A549 (cell line): Measurements from ENCODE around the gene GPR146. TPM values are rescaled to one million over a fixed set of nuclear protein-coding genes. Genes with fewer than 3 reads are reported as not detected.

Experiments used
- ATAC-seq, 2 experiments: fragments of 200-7000 bp in 1 of 2; fragments of >200 bp in 1 of 2; cut with Nextera tagmentation in 1 of 2; cut with Tn5 transposase in 1 of 2; 3 replicates each; pipeline versions ENCODE4 v1.8.0 to v1.9.1; 2018 to 2020; ENCODE audit warnings: mild to moderate bottlenecking in 1 of 2, moderate library complexity in 1 of 2
- CTCF ChIA-PET: fragments of 300-600 bp; sonication (Branson Sonifier 250); formaldehyde crosslinking; extraction: SDS; loops from one replicate; lab custom pipeline; 2021; ENCODE audit warnings: antibody characterized with exemption, inconsistent platforms; lab: Yijun Ruan, JAX
- POLR2A ChIA-PET: fragments of 350-600 bp; formaldehyde crosslinking; extraction: SDS; loops from one replicate; lab custom pipeline; 2021; ENCODE audit warnings: antibody characterized with exemption, inconsistent platforms; lab: Yijun Ruan, JAX
- DNase-seq, 2 experiments: peaks; one replicate each; pipeline versions ENCODE4 v3.0.0 to v3.0.0-alpha.2; 2011 to 2016; ENCODE audit warnings: low read depth in 1 of 2, low spot score in 1 of 2
- FAIRE-seq: peaks from 2 replicates; lab custom pipeline; 2011; peaks lifted over from hg19 to GRCh38; lab: Jason Lieb, UNC
- H3K27ac ChIP-seq, 2 experiments: fragments of >200 bp; sonication (Bioruptor Twin); formaldehyde crosslinking; 3 replicates each; pipeline ENCODE4 v1.5.1; 2016 to 2017
- H3K4me1 ChIP-seq: fragments of >200 bp; sonication (Bioruptor Twin); formaldehyde crosslinking; 3 replicates; pipeline ENCODE4 v1.6.1; 2016
- H3K4me2 ChIP-seq: fragments of >200 bp; sonication (Bioruptor Twin); formaldehyde crosslinking; 3 replicates; pipeline ENCODE4 v1.6.1; 2016
- H3K4me3 ChIP-seq: fragments of >200 bp; sonication (Bioruptor Twin); formaldehyde crosslinking; 3 replicates; pipeline ENCODE4 v1.5.1; 2016
- H3K9me3 ChIP-seq: fragments of >200 bp; sonication (Bioruptor Twin); formaldehyde crosslinking; 3 replicates; pipeline ENCODE4 v1.6.1; 2016
- CBX8 ChIP-seq: fragments of 200-600 bp; sonication (generic); IDR thresholded peaks from 2 replicates; pipeline ENCODE4 v1.6.1; 2016
- E2F6 ChIP-seq: IDR thresholded peaks from 2 replicates; pipeline ENCODE4 v1.6.1; 2012; ENCODE audit warnings: low read depth, borderline replicate concordance
- EHMT2 ChIP-seq: fragments of 200-600 bp; sonication (generic); IDR thresholded peaks from 2 replicates; pipeline ENCODE4 v1.6.1; 2016; ENCODE audit warnings: antibody characterized with exemption, low read depth, mild to moderate bottlenecking, moderate library complexity
- FOSL2 ChIP-seq, 2 experiments: fragments of 450-650 bp in 1 of 2; fragments of >200 bp in 1 of 2; sonication (Bioruptor Twin) in 1 of 2; formaldehyde crosslinking; IDR thresholded peaks; 2 replicates each; pipeline versions ENCODE4 v1.5.0 to v1.6.1; 2016 to 2020; ENCODE audit warnings: mild to moderate bottlenecking in 1 of 2, moderate library complexity in 1 of 2
- FOXS1 ChIP-seq: fragments of 250-450 bp; sonication (Bioruptor Pico); IDR thresholded peaks from 2 replicates; pipeline ENCODE4 v1.5.0; 2020; ENCODE audit warnings: mild to moderate bottlenecking, moderate library complexity
- HDAC2 ChIP-seq: fragments of 200-600 bp; sonication (generic); IDR thresholded peaks from 2 replicates; pipeline ENCODE4 v1.6.1; 2016
- JUN ChIP-seq, 2 experiments: fragments of >200 bp; sonication (Bioruptor Twin); formaldehyde crosslinking; IDR thresholded peaks; 2 replicates in 1 of 2; 3 replicates in 1 of 2; pipeline ENCODE4 v1.6.1; 2016 to 2017
- KDM1A ChIP-seq: fragments of 200-600 bp; sonication (generic); IDR thresholded peaks from 2 replicates; pipeline ENCODE4 v1.6.1; 2016; ENCODE audit warnings: low read depth, mild to moderate bottlenecking
- KDM5A ChIP-seq: fragments of 200-600 bp; sonication (generic); IDR thresholded peaks from 2 replicates; pipeline ENCODE4 v1.6.1; 2016; ENCODE audit warnings: antibody characterized with exemption, mild to moderate bottlenecking
- MAX ChIP-seq: IDR thresholded peaks from 2 replicates; pipeline ENCODE4 v1.6.1; 2012
- MYC ChIP-seq: IDR thresholded peaks from 2 replicates; pipeline ENCODE4 v1.6.1; 2012; ENCODE audit warnings: mild to moderate bottlenecking, inconsistent platforms, low read length, improper control_type of control experiment, borderline replicate concordance
- POLR2A ChIP-seq: IDR thresholded peaks from 2 replicates; pipeline ENCODE4 v1.6.1; 2012; ENCODE audit warnings: mild to moderate bottlenecking, low read length
- REST ChIP-seq: fragments of 200-600 bp; sonication (generic); IDR thresholded peaks from 2 replicates; pipeline ENCODE4 v1.6.1; 2016; ENCODE audit warnings: antibody characterized with exemption, mild to moderate bottlenecking, moderate library complexity
- TFCP2L1 ChIP-seq: fragments of 250-450 bp; sonication (Bioruptor Pico); IDR thresholded peaks from 2 replicates; pipeline ENCODE4 v1.5.0; 2021; ENCODE audit warnings: mild to moderate bottlenecking
- USF2 ChIP-seq: fragments of 450-650 bp; IDR thresholded peaks from 2 replicates; pipeline ENCODE4 v1.6.1; 2014; ENCODE audit warnings: antibody characterized with exemption
- WGBS: methylation state at CpG from one replicate; pipeline ENCODE4 v1.1.6; 2017; ENCODE audit errors: missing lambda C conversion rate; 5-methylcytosine and 5-hydroxymethylcytosine counted together
- polyA plus RNA-seq, 4 experiments: library from polyadenylated mRNA; depleted of rRNA in 3 of 4; stranded (reverse); fragments of >200 nt; fragmentation: RNase III in 1 of 4; extraction: RNeasy Plus Mini Kit Qiagen cat#74134 plus additional on column Dnase treatment in 1 of 4; gene quantifications; 2 replicates in 3 of 4; 3 replicates in 1 of 4; pipeline ENCODE4 v1.2.3, GENCODE V29; 2011 to 2017

GPR146 gene
- polyA plus RNA-seq, 2 of the 4 experiments (the other 2 are of a cell fraction): 0.50 to 0.75 TPM

- no peak for TF ChIP-seq FOXS1
- no peak for TF ChIP-seq KDM1A
- TF ChIP-seq TFCP2L1 (CRISPR knock-in tag): no peak
- TF ChIP-seq POLR2A: peak; percentile 60
- no peak for TF ChIP-seq E2F6
- peak; percentile 44 to 56; a peak in 1 of 5 replicates for TF ChIP-seq JUN (IDR thresholded peaks at IDR 0.05)
- no peak for TF ChIP-seq FOSL2 (IDR thresholded peaks at IDR 0.05)
- no peak for TF ChIP-seq FOSL2 (CRISPR knock-in tag; IDR thresholded peaks at IDR 0.05)
- TF ChIP-seq KDM5A: no peak
- no peak for TF ChIP-seq HDAC2
- no peak for TF ChIP-seq CBX8
Observed at GRCh38 chr7:1028044-1028770, 16.1 kb upstream of the GPR146 start (continued).

- 47% methylated on average over 14 of the region's 18 CpGs for WGBS
- ATAC-seq (peak; percentile 91 to 93), FAIRE-seq (peak; percentile 68), DNase-seq (peak; percentile 90 to 99)
- Histone ChIP-seq H3K4me2 (peak overlapping the region; percentile 95), H3K4me3 (peak overlapping the region; percentile 83), H3K9me3 (no peaks in the 10 kb centered on the region), H3K4me1 (peaks cover 14% of the 10 kb centered on the region), H3K27ac (peak overlapping the region; percentile 96 to 98)
- ChIA-PET CTCF (interaction anchor here (1.1 to 14.9 kb wide), 3 partner anchors 16 to 37 kb away, joined by 5 to 138 read pairs (median 7); partner anchors contain the start of gene GPR146), POLR2A (interaction anchor here (1.1 to 1.4 kb wide), 3 partner anchors 13 to 16 kb away, joined by 3 to 4 read pairs (median 3); partner anchors contain the start of gene GPR146)
- TF ChIP-seq REST: no peak
- TF ChIP-seq EHMT2: no peak
- peak; percentile 57 for TF ChIP-seq POLR2A
- TF ChIP-seq MYC: peak; percentile 94
- TF ChIP-seq FOSL2 (IDR thresholded peaks at IDR 0.05): peak; percentile 59; the same call in 1 of the 2 replicates
- peak; percentile 94 for TF ChIP-seq FOSL2 (CRISPR knock-in tag; IDR thresholded peaks at IDR 0.05)
- TF ChIP-seq MAX: peak; percentile 90
- peak in 1 of 2 experiments; percentile 5; a peak in 1 of 5 replicates for TF ChIP-seq JUN (IDR thresholded peaks at IDR 0.05)
- TF ChIP-seq USF2: peak; percentile 37; the same call in 1 of the 2 replicates
Observed at GRCh38 chr7:1028775-1029636, 15.3 kb upstream of the GPR146 start.
